BE2C (cell line): ENCODE results near the gene OLFM1.

Experiments
- DNase-seq: peaks from one replicate; pipeline ENCODE4 v3.0.0-alpha.2; 2020
- H3K27me3 ChIP-seq: fragments of 250-450 bp; sonication (Bioruptor Pico); 2 replicates; pipeline ENCODE4 v1.5.1; 2020; ENCODE audit warnings: mild to moderate bottlenecking
- H3K36me3 ChIP-seq: fragments of 250-450 bp; sonication (Bioruptor Pico); 2 replicates; pipeline ENCODE4 v1.5.1; 2020; ENCODE audit warnings: mild to moderate bottlenecking
- H3K4me1 ChIP-seq: fragments of 250-450 bp; sonication (Bioruptor Pico); 2 replicates; pipeline ENCODE4 v1.5.1; 2020
- H3K4me3 ChIP-seq: 2 replicates; pipeline ENCODE4 v1.5.1; 2011; ENCODE audit warnings: low read depth, low read length
- H3K9me3 ChIP-seq: fragments of 250-450 bp; sonication (Bioruptor Pico); 2 replicates; pipeline ENCODE4 v1.5.1; 2020
- TF ChIP-seq, protein P1 (sequence below): IDR thresholded peaks from 2 replicates; pipeline ENCODE4 v1.5.1; 2012; ENCODE audit warnings: mild to moderate bottlenecking, low read depth, low read length

The OLFM1 gene

DNA sequence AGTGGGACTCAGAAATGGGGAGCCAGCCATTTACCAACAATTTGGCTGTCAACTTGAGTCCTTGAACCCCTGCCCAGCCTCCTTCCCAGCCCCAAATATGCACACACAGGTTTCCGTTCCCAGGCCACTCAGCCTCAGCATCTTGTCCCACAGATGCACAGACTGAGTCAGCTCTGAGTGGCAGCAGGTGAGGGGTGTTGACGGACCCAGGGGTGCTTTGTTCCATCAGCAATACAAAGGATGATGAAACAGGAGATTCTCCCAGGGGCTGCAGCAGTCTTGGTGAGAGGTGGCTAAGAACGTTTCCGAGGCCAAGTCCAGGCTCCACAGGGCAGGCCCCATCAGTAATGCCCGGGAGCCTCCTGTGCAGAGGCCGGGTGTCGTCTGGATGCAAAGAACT, 4.9 kb upstream of the OLFM1 start:
- Histone ChIP-seq H3K9me3 (no peaks in the 10 kb centered on the region), H3K27me3 (no peaks in the 10 kb centered on the region), H3K4me1 (peaks cover 9% of the 10 kb centered on the region), H3K4me3 (no peak overlapping the region), H3K36me3 (peaks cover 4% of the 10 kb centered on the region)
- no peak for DNase-seq
- TF ChIP-seq, protein P1, sequence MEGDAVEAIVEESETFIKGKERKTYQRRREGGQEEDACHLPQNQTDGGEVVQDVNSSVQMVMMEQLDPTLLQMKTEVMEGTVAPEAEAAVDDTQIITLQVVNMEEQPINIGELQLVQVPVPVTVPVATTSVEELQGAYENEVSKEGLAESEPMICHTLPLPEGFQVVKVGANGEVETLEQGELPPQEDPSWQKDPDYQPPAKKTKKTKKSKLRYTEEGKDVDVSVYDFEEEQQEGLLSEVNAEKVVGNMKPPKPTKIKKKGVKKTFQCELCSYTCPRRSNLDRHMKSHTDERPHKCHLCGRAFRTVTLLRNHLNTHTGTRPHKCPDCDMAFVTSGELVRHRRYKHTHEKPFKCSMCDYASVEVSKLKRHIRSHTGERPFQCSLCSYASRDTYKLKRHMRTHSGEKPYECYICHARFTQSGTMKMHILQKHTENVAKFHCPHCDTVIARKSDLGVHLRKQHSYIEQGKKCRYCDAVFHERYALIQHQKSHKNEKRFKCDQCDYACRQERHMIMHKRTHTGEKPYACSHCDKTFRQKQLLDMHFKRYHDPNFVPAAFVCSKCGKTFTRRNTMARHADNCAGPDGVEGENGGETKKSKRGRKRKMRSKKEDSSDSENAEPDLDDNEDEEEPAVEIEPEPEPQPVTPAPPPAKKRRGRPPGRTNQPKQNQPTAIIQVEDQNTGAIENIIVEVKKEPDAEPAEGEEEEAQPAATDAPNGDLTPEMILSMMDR = no peak

DNA sequence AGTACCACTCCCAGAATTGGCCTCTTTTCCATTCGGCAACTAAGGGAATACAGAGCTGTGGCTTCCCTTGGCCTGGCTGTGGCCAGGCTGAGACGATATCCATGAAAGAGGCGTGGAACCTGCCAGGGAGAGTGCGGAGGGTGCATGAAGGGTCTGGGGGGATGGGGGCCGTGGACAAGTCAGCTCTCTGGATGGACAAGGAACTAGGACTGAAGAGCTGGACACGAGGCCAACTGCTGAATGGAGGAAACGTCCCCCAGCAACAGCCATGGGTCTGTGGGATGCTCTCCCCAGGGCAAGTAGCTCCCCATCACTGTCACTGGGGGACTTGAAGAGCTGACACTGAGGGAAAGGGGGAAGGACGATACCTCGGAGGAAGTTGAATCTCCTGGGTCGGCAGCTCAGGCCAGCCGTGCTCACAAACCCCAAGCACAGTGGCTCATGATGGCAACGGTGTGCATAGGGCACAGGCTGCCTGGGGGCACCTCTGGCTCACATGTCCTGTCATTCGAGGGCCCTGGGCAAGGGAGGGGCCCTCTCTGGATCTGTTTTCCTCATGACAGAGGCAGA, 4.1 kb upstream of the OLFM1 start:
- Histone ChIP-seq H3K9me3 (no peaks in the 10 kb centered on the region), H3K4me1 (peaks cover 4% of the 10 kb centered on the region), H3K36me3 (no peaks in the 10 kb centered on the region), H3K27me3 (no peaks in the 10 kb centered on the region), H3K4me3 (no peak overlapping the region)
- no peak for DNase-seq
- TF ChIP-seq, protein P1 = no peak

DNA sequence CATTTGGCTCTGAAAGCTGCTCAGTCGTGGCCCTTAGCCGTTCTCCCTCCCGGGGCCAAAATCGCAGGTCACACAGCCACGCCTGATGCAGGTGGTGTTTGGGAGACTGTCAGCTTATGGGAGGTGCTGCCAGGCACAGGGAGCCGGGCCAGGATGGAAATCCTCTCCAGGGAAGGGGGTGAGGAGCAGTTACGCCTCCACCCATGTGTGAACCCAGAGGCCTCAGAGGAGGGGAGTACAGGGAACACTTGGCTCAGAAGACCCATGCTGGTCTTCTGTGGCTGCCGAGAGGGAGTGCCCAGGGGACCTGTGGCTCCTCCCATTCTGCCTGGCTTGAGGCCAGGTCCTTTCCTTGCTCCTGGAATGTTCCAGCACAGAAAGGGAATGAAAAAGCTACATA, 3.6 kb upstream of the OLFM1 start:
- Histone ChIP-seq H3K27me3 (no peaks in the 10 kb centered on the region), H3K4me3 (no peak overlapping the region), H3K4me1 (peaks cover 4% of the 10 kb centered on the region), H3K36me3 (no peaks in the 10 kb centered on the region), H3K9me3 (no peaks in the 10 kb centered on the region)
- TF ChIP-seq, protein P1 = no peak
- no peak for DNase-seq

DNA sequence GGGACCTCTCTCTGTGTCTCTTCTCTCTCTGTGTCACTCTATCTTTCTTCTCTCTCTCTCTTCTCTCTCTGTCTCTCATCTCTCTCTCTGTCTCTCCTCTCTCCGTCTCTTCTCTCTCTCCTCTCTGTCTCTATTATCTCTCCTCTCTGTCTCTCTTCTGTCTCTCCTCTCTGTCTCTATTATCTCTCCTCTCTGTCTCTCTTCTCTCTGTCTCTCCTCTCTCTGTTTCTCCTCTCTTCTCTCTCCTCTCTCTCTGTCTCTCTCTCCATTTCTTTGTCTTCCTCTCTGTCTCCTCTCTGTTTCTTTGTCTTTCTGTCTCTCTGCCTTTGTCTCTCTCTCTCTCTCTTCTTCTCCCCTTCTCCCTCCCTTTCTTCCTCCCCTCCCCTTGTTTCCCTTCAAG, 3.2 kb upstream of the OLFM1 start:
- Histone ChIP-seq H3K36me3 (no peaks in the 10 kb centered on the region), H3K4me1 (peaks cover 4% of the 10 kb centered on the region), H3K9me3 (no peaks in the 10 kb centered on the region), H3K4me3 (no peak overlapping the region), H3K27me3 (no peaks in the 10 kb centered on the region)
- no peak for DNase-seq
- TF ChIP-seq, protein P1 = no peak

DNA sequence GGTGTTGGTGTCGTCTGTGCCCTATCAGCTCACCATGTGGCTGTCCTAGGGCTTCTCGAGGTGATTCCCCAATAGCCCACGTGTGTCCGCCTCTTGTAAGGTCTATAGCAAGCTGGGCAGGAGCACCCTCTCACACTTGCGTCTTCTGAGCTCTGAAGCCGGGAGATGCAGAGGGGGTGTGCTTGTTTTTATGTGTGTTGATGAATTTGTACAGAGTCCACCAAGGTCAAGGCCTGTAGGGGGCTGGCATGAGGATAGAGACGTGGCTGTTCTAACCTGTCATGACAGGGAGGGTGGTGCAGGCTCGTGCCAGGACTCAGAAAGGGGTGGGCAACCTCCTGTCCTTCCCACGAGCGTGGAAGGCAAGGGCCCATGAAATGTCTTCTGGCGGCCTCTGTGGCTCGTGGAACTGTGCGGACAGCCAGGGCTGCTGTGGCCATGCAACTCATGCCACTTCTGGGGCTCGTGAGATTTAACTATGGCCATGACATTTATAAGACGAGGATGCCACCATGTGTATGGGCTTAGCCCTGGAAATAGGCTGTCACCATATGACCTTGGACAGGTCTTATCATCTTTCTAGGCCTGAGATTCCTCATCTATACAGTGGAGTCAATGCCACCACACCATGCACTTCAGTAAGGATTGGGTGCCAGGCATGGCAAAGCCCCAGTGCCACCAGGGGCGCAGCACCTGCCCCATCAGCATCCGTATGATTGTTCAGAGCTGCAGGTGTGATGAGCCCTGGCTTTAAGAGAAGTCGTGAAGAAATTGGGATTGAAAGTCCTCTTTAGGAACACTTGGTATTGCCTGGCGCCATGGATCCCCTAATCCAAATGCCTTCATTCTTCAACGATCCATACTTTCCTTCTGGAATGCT, 2.3 kb upstream of the OLFM1 start:
- peaks cover 4% of the 10 kb centered on the region for H3K4me1 ChIP-seq
- DNase-seq = no peak
- H3K27me3 ChIP-seq = no peaks in the 10 kb centered on the region
- no peak overlapping the region for H3K4me3 ChIP-seq
- TF ChIP-seq, protein P1 = peak; percentile 28; the same call in 1 of the 2 replicates
- H3K36me3 ChIP-seq = peaks cover 4% of the 10 kb centered on the region
- H3K9me3 ChIP-seq = no peaks in the 10 kb centered on the region

DNA sequence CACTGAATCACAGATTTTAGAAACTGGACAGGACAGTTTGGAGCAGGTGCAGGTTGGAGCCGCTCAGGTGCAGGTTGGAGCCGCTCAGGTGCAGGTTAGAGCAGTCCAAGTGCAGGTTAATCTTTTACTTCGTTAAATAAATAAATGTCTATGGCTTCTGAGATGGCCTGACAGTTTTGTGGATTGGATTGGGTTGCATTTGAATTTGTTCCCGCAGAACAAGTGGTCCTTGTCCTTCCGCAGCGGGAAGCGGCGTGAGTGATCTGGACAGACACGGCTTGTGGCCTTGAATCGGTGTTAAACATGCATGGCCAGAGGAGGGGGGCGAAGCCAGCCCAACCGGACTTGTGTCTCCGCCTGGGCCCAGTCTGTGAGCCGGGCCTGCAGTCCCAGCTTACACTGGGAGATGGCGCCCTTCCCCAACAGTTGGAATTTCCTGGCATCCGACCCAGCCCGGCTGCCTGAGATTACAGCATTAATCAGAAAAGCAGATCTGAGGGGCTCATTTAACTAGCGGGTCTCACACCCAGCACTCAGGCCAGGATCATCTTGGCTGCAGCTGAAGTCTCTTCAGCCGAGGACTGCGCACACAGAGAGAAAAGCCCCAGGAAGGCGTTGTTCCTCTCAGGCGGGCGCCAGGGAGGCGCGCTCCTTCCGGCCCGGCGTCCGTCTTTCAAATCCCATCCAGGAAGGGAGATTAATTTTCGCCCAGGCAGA, 1.5 kb upstream of the OLFM1 start:
- DNase-seq = peak; percentile 85
- peak overlapping the region; percentile 55 for H3K4me3 ChIP-seq
- TF ChIP-seq, protein P1 = peak; percentile 96
- H3K9me3 ChIP-seq = no peaks in the 10 kb centered on the region
- H3K4me1 ChIP-seq = peaks cover 4% of the 10 kb centered on the region
- H3K36me3 ChIP-seq = peaks cover 12% of the 10 kb centered on the region
- H3K27me3 ChIP-seq = no peaks in the 10 kb centered on the region
